ENCODE measurements around the gene SEPTIN2.

Gene SEPTIN2

GRCh38 chr2:241296767-241297166 lies 19.0 kb upstream of the SEPTIN2 start:
- TF ChIP-seq CTCF (IDR thresholded peaks at IDR 0.05; ENCODE audit: control insufficient read depth, insufficient read depth, low read depth, low read length, missing control alignments), result no peak
- DNase-seq (ENCODE audit: low read depth), result no peak
- H3K4me3 ChIP-seq (ENCODE audit: control insufficient read depth, low read depth, low read length), result no peak overlapping the region

GRCh38 chr2:241298673-241299072 lies 17.1 kb upstream of the SEPTIN2 start:
- H3K4me3 ChIP-seq (ENCODE audit: control insufficient read depth, low read depth, low read length), result no peak overlapping the region
- DNase-seq (ENCODE audit: low read depth), result no peak
- no peak for TF ChIP-seq CTCF (IDR thresholded peaks at IDR 0.05; ENCODE audit: control insufficient read depth, insufficient read depth, low read depth, low read length, missing control alignments)

GRCh38 chr2:241300000-241300399 lies 15.7 kb upstream of the SEPTIN2 start:
- TF ChIP-seq CTCF (IDR thresholded peaks at IDR 0.05; ENCODE audit: control insufficient read depth, insufficient read depth, low read depth, low read length, missing control alignments), result no peak
- no peak for DNase-seq (ENCODE audit: low read depth)
- H3K4me3 ChIP-seq (ENCODE audit: control insufficient read depth, low read depth, low read length), result no peak overlapping the region

- no peak for DNase-seq (ENCODE audit: low read depth)
- H3K4me3 ChIP-seq (ENCODE audit: control insufficient read depth, low read depth, low read length), result no peak overlapping the region
- TF ChIP-seq CTCF (IDR thresholded peaks at IDR 0.05; ENCODE audit: control insufficient read depth, insufficient read depth, low read depth, low read length, missing control alignments), result no peak
These were observed 13.6 kb upstream of the SEPTIN2 start for GRCh38 chr2:241302083-241302482.

- DNase-seq (ENCODE audit: low read depth), result no peak
- TF ChIP-seq CTCF (IDR thresholded peaks at IDR 0.05; ENCODE audit: control insufficient read depth, insufficient read depth, low read depth, low read length, missing control alignments), result no peak
- H3K4me3 ChIP-seq (ENCODE audit: control insufficient read depth, low read depth, low read length), result no peak overlapping the region
These were observed 12.7 kb upstream of the SEPTIN2 start for GRCh38 chr2:241302759-241303651.

GRCh38 chr2:241304039-241304670 lies 11.6 kb upstream of the SEPTIN2 start:
- no peak overlapping the region for H3K4me3 ChIP-seq (ENCODE audit: control insufficient read depth, low read depth, low read length)
- no peak for TF ChIP-seq CTCF (IDR thresholded peaks at IDR 0.05; ENCODE audit: control insufficient read depth, insufficient read depth, low read depth, low read length, missing control alignments)
- no peak for DNase-seq (ENCODE audit: low read depth)
